ENCODE data around the gene SULF2.

GRCh38 chr20:47723322-47723721 lies 62.0 kb downstream of the SULF2 start:
- TF ChIP-seq, protein P1, sequence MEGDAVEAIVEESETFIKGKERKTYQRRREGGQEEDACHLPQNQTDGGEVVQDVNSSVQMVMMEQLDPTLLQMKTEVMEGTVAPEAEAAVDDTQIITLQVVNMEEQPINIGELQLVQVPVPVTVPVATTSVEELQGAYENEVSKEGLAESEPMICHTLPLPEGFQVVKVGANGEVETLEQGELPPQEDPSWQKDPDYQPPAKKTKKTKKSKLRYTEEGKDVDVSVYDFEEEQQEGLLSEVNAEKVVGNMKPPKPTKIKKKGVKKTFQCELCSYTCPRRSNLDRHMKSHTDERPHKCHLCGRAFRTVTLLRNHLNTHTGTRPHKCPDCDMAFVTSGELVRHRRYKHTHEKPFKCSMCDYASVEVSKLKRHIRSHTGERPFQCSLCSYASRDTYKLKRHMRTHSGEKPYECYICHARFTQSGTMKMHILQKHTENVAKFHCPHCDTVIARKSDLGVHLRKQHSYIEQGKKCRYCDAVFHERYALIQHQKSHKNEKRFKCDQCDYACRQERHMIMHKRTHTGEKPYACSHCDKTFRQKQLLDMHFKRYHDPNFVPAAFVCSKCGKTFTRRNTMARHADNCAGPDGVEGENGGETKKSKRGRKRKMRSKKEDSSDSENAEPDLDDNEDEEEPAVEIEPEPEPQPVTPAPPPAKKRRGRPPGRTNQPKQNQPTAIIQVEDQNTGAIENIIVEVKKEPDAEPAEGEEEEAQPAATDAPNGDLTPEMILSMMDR (conservative IDR thresholded peaks at IDR 0.05; ENCODE audit: low read length), result no peak
- no peak for TF ChIP-seq EZH2phosphoT487 (IDR thresholded peaks at IDR 0.05; ENCODE audit: borderline replicate concordance)
